T-cell (primary cell): ENCODE measurements around the gene CKM. TPM values are rescaled to one million over a fixed set of nuclear protein-coding genes. Genes with fewer than 3 reads are reported as not detected.
A peak's percentile ranks its signal among the peaks of the same experiment; 100 is the strongest.

Experiments used
- ATAC-seq, 4 experiments: fragments of 200-7000 bp in 3 of 4; fragments of 150-1000 bp in 1 of 4; cut with Tn5 transposase; replicated peaks in 1 of 4; 1 replicate in 3 of 4; 2 replicates in 1 of 4; pipeline ENCODE4 v1.10.0; 2021; ENCODE audit warnings: moderate library complexity in 3 of 4, mild to moderate bottlenecking in 2 of 4, moderate number of reproducible peaks in 1 of 4
- CTCF ChIA-PET, 2 donors: fragments of 300-600 bp; sonication (Branson Sonifier 250); formaldehyde crosslinking; loops; one replicate each; lab custom pipeline; 2022; ENCODE audit warnings: antibody characterized with exemption in 2 of 2; lab: Charles Lee
- POLR2A ChIA-PET, 2 donors: fragments of 300-600 bp; sonication (Branson Sonifier 250); formaldehyde crosslinking; loops; one replicate each; lab custom pipeline; 2022; ENCODE audit warnings: antibody characterized with exemption in 2 of 2; lab: Charles Lee
- DNase-seq, 35 experiments: peaks; one replicate each; pipeline versions ENCODE4 v3.0.0 to v3.0.0-alpha.2; 2013 to 2023
- H3K27ac ChIP-seq: one replicate; pipeline ENCODE4 v1.5.1; 2013; ENCODE audit warnings: low read length
- H3K27me3 ChIP-seq, 2 experiments: replicated peaks in 1 of 2; 1 replicate in 1 of 2; 2 replicates in 1 of 2; pipeline versions ENCODE4 v1.6.1 to v1.7.0; 2013; ENCODE audit warnings: low read length in 1 of 2, mixed read lengths in 1 of 2; ENCODE audit not compliant: control insufficient read depth in 2 of 2, insufficient read depth in 2 of 2; ENCODE audit errors: extremely low read depth in 1 of 2
- H3K36me3 ChIP-seq, 2 donors: 1 replicate in 1 of 2; 2 replicates in 1 of 2; pipeline versions ENCODE4 v1.6.1 to v1.7.0; 2013; ENCODE audit warnings: low read length in 1 of 2; ENCODE audit not compliant: control insufficient read depth in 2 of 2, insufficient read depth in 1 of 2; ENCODE audit errors: extremely low read depth in 1 of 2
- H3K4me1 ChIP-seq, 2 experiments: 1 replicate in 1 of 2; 2 replicates in 1 of 2; pipeline versions ENCODE4 v1.6.1 to v1.7.0; 2013; ENCODE audit warnings: low read length in 2 of 2, mixed read lengths in 1 of 2; ENCODE audit not compliant: insufficient read depth in 2 of 2, control insufficient read depth in 1 of 2; ENCODE audit errors: extremely low read depth in 1 of 2
- H3K4me3 ChIP-seq, 2 donors: 1 replicate in 1 of 2; 2 replicates in 1 of 2; pipeline versions ENCODE4 v1.5.1 to v1.7.0; 2013; ENCODE audit warnings: mild to moderate bottlenecking in 2 of 2, low read length in 1 of 2, moderate library complexity in 1 of 2; ENCODE audit not compliant: control insufficient read depth in 1 of 2; ENCODE audit errors: extremely low read depth in 1 of 2
- H3K9me3 ChIP-seq: 2 replicates; pipeline ENCODE4 v1.7.0; 2013
- H3K27ac Mint-ChIP-seq, 2 donors: one replicate each; pipeline ENCODE4 v1.8.0; 2020 to 2021; ENCODE audit warnings: mild to moderate bottlenecking in 2 of 2, mixed read lengths in 2 of 2
- H3K27me3 Mint-ChIP-seq, 2 donors: one replicate each; pipeline ENCODE4 v1.8.0; 2021 to 2022; ENCODE audit warnings: mixed read lengths in 2 of 2
- H3K36me3 Mint-ChIP-seq: one replicate; pipeline ENCODE4 v1.8.0; 2021; ENCODE audit warnings: mixed read lengths
- H3K4me1 Mint-ChIP-seq, 3 donors: one replicate each; pipeline ENCODE4 v1.8.0; 2020 to 2022; ENCODE audit warnings: mixed read lengths in 3 of 3, mild to moderate bottlenecking in 1 of 3
- H3K4me3 Mint-ChIP-seq, 3 donors: one replicate each; pipeline ENCODE4 v1.8.0; 2020 to 2022; ENCODE audit warnings: mild to moderate bottlenecking in 3 of 3, mixed read lengths in 3 of 3, moderate library complexity in 3 of 3
- H3K9me3 Mint-ChIP-seq, 3 donors: one replicate each; pipeline ENCODE4 v1.8.0; 2020 to 2022; ENCODE audit warnings: mixed read lengths in 3 of 3
- WGBS: methylation state at CpG from one replicate; pipeline ENCODE4 v1.1.5; 2013; ENCODE audit warnings: missing lambda C conversion rate; ENCODE audit not compliant: insufficient coverage; 5-methylcytosine and 5-hydroxymethylcytosine counted together
- total RNA-seq, 35 experiments: library from RNA in 6 of 35; stranded (reverse) in 6 of 35; fragments of 120-200 nt in 1 of 35; gene quantifications; one replicate each; pipeline versions ENCODE4 v1.2.1 to v1.2.4 and lab custom pipeline; 2013 to 2026

The CKM gene
- total RNA-seq (not detected), total RNA-seq (lab: John Stamatoyannopoulos, UW) (0 to 0.06 (median 0) reads per million in 29 experiments)
- 2.0 TPM for total RNA-seq (2013)

- DNase-seq (no peak), ATAC-seq (no peak)
- H3K36me3 Mint-ChIP-seq: no peaks in the 10 kb centered on the region
- H3K4me1 ChIP-seq: peaks cover 0 to 11% of the 10 kb centered on the region in 2 experiments
- peak within 1 kb of the TSS in 1 of 2 donors; percentile 33 for H3K4me3 ChIP-seq
- no peaks in the 10 kb centered on the region for H3K36me3 ChIP-seq
- no peaks in the 10 kb centered on the region for H3K4me1 Mint-ChIP-seq
- no peaks in the 10 kb centered on the region for H3K9me3 Mint-ChIP-seq
- H3K27me3 ChIP-seq: peaks cover 0 to 69% of the 10 kb centered on the region in 2 experiments
- H3K27me3 Mint-ChIP-seq: peaks cover 23 to 53% of the 10 kb centered on the region in 2 donors
- no peak within 1 kb of the TSS for H3K27ac Mint-ChIP-seq
- H3K4me3 Mint-ChIP-seq: no peak within 1 kb of the TSS
- 59% methylated on average over 10 of the region's 15 CpGs for WGBS
- POLR2A ChIA-PET: no interaction called here
- H3K9me3 ChIP-seq: no peaks in the 10 kb centered on the region
- no peak within 1 kb of the TSS for H3K27ac ChIP-seq
- CTCF ChIA-PET: no interaction called here
Measured at GRCh38 chr19:45322744-45323281, at the start of gene CKM. Gene CKM (minus strand): TSS chr19:45322875. CDS start chr19:45319713, 3,162 bp downstream.

- CTCF ChIA-PET: no interaction called here
- Mint-ChIP-seq H3K4me1 (peaks cover 4 to 15% (median 14%) of the 10 kb centered on the region in 3 donors), H3K36me3 (no peaks in the 10 kb centered on the region), H3K9me3 (no peaks in the 10 kb centered on the region), H3K4me3 (peak within 1 kb of the TSS; percentile 76 to 93 (median 91)), H3K27me3 (peaks cover 0 to 3% of the 10 kb centered on the region in 2 donors), H3K27ac (peak within 1 kb of the TSS; percentile 96 to 98)
- POLR2A ChIA-PET: no interaction called here
- H3K9me3 ChIP-seq: no peaks in the 10 kb centered on the region
- H3K36me3 ChIP-seq: no peaks in the 10 kb centered on the region
- peaks cover 2 to 20% of the 10 kb centered on the region in 2 experiments for H3K4me1 ChIP-seq
- DNase-seq: peak; percentile 93 to 100 (median 99)
- under 1% methylated on average over 36 of the region's 55 CpGs for WGBS
- ATAC-seq: peak; percentile 98 to 99 (median 98)
- H3K4me3 ChIP-seq: peak within 1 kb of the TSS; percentile 85 to 90
- peak within 1 kb of the TSS; percentile 76 for H3K27ac ChIP-seq
- peaks cover 0 to 4% of the 10 kb centered on the region in 2 experiments for H3K27me3 ChIP-seq
Measured at GRCh38 chr19:45370410-45371204, 47.9 kb upstream of the CKM start, which contains the start of gene ERCC2. Gene ERCC2 (minus strand): TSS chr19:45370573. CDS start chr19:45370540, 33 bp downstream.

GRCh38 chr19:45368737-45369340 is 46.2 kb upstream of the CKM start:
- ChIA-PET CTCF (no interaction called here), POLR2A (no interaction called here)
- ATAC-seq: no peak
- peaks cover 2 to 20% of the 10 kb centered on the region in 2 experiments for H3K4me1 ChIP-seq
- H3K27me3 Mint-ChIP-seq: peaks cover 0 to 1% of the 10 kb centered on the region in 2 donors
- peaks cover 4 to 15% (median 14%) of the 10 kb centered on the region in 3 donors for H3K4me1 Mint-ChIP-seq
- H3K36me3 ChIP-seq: peaks cover 4 to 6% of the 10 kb centered on the region in 2 donors
- H3K9me3 Mint-ChIP-seq: no peaks in the 10 kb centered on the region
- no peaks in the 10 kb centered on the region for H3K9me3 ChIP-seq
- no peak overlapping the region for H3K27ac Mint-ChIP-seq
- WGBS: 98% methylated on average over 10 of the region's 11 CpGs
- H3K4me3 ChIP-seq: no peak overlapping the region
- no peak overlapping the region for H3K27ac ChIP-seq
- no peaks in the 10 kb centered on the region for H3K36me3 Mint-ChIP-seq
- DNase-seq: no peak
- H3K27me3 ChIP-seq: peaks cover 0 to 3% of the 10 kb centered on the region in 2 experiments
- peak overlapping the region; percentile 42 to 66 (median 57) for H3K4me3 Mint-ChIP-seq

GRCh38 chr19:45368127-45368526 is 45.5 kb upstream of the CKM start:
- ATAC-seq (no peak), DNase-seq (no peak)
- POLR2A ChIA-PET: no interaction called here
- H3K9me3 ChIP-seq: no peaks in the 10 kb centered on the region
- H3K4me3 ChIP-seq: no peak overlapping the region
- H3K36me3 ChIP-seq: peaks cover 4 to 12% of the 10 kb centered on the region in 2 donors
- CTCF ChIA-PET: no interaction called here
- peaks cover 4 to 15% (median 14%) of the 10 kb centered on the region in 3 donors for H3K4me1 Mint-ChIP-seq
- no peaks in the 10 kb centered on the region for H3K36me3 Mint-ChIP-seq
- no peaks in the 10 kb centered on the region for H3K27me3 Mint-ChIP-seq
- peak overlapping the region in 1 of 3 donors; percentile 42 for H3K4me3 Mint-ChIP-seq
- no peak overlapping the region for H3K27ac ChIP-seq
- H3K9me3 Mint-ChIP-seq: no peaks in the 10 kb centered on the region
- H3K27me3 ChIP-seq: no peaks in the 10 kb centered on the region
- peaks cover 2 to 20% of the 10 kb centered on the region in 2 experiments for H3K4me1 ChIP-seq
- WGBS: 90% methylated on average over 2 of the region's 4 CpGs
- no peak overlapping the region for H3K27ac Mint-ChIP-seq

- POLR2A ChIA-PET: no interaction called here
Measured at GRCh38 chr19:45364696-45365095, 42.0 kb upstream of the CKM start.

GRCh38 chr19:45363861-45364459 is 41.3 kb upstream of the CKM start:
- Mint-ChIP-seq H3K4me1 (peaks cover 0 to 9% (median 6%) of the 10 kb centered on the region in 3 donors), H3K36me3 (peaks cover 11% of the 10 kb centered on the region), H3K4me3 (no peak overlapping the region), H3K9me3 (no peaks in the 10 kb centered on the region), H3K27me3 (no peaks in the 10 kb centered on the region), H3K27ac (no peak overlapping the region)
- Histone ChIP-seq H3K4me1 (no peaks in the 10 kb centered on the region), H3K36me3 (peaks cover 16 to 24% of the 10 kb centered on the region in 2 donors), H3K27ac (no peak overlapping the region), H3K4me3 (no peak overlapping the region), H3K9me3 (no peaks in the 10 kb centered on the region), H3K27me3 (no peaks in the 10 kb centered on the region)
- ChIA-PET CTCF (no interaction called here), POLR2A (no interaction called here)
- WGBS: 97% methylated on average over 38 of the region's 44 CpGs
- DNase-seq: no peak
- no peak for ATAC-seq

More at GRCh38 chr19:45364696-45365095, 42.0 kb upstream of the CKM start:
- DNase-seq (no peak), ATAC-seq (no peak)
- Mint-ChIP-seq H3K27me3 (no peaks in the 10 kb centered on the region), H3K36me3 (peaks cover 7% of the 10 kb centered on the region), H3K4me3 (no peak overlapping the region), H3K4me1 (peaks cover 0 to 10% (median 9%) of the 10 kb centered on the region in 3 donors), H3K27ac (no peak overlapping the region), H3K9me3 (no peaks in the 10 kb centered on the region)
- Histone ChIP-seq H3K27ac (no peak overlapping the region), H3K4me1 (peaks cover 0 to 5% of the 10 kb centered on the region in 2 experiments), H3K27me3 (no peaks in the 10 kb centered on the region), H3K9me3 (no peaks in the 10 kb centered on the region), H3K36me3 (peaks cover 14 to 24% of the 10 kb centered on the region in 2 donors), H3K4me3 (no peak overlapping the region)
- 91% methylated on average over 8 of the region's 12 CpGs for WGBS
- CTCF ChIA-PET: no interaction called here
